ENCODE measurements around the gene CTBP1. TPM values are rescaled to one million over a fixed set of nuclear protein-coding genes. Genes with fewer than 3 reads are reported as not detected.

Gene CTBP1
- total and polyA plus RNA-seq, 2 of the 8 experiments (the other 6 are each of a cell fraction or from before 2014, with no cell fraction given), result 128 to 185 TPM

GRCh38 chr4:1260418-1261106 is 11.6 kb upstream of the CTBP1 start (continued):
- TF ChIP-seq CHD7 (IDR thresholded peaks at IDR 0.05; ENCODE audit: insufficient replicate concordance, low read length), result no peak
- TF ChIP-seq NRF1 (IDR thresholded peaks at IDR 0.05; ENCODE audit: low read depth, low read length), result no peak
- TF ChIP-seq PHF8 (conservative IDR thresholded peaks at IDR 0.05; ENCODE audit: low read depth, low read length), result no peak
- no peak for TF ChIP-seq HDAC2 (IDR thresholded peaks at IDR 0.05; ENCODE audit: borderline replicate concordance in 1 of 2, low read depth in 2 of 2, low read length in 2 of 2)
- TF ChIP-seq RAD21 (IDR thresholded peaks at IDR 0.05 in 1 of 2, conservative IDR thresholded peaks at IDR 0.05 in 1 of 2; ENCODE audit: low read depth in 2 of 2, low read length in 2 of 2), result no peak
- no peak for TF ChIP-seq SRF (IDR thresholded peaks at IDR 0.05; ENCODE audit: low read depth, low read length)
- no peak for TF ChIP-seq RBBP5 (IDR thresholded peaks at IDR 0.05; ENCODE audit: borderline replicate concordance, low read depth, low read length)
- no peak for TF ChIP-seq EP300 (IDR thresholded peaks at IDR 0.05; ENCODE audit: borderline replicate concordance in 1 of 2, low read depth in 2 of 2, low read length in 2 of 2)
- no peak for TF ChIP-seq SIRT6 (IDR thresholded peaks at IDR 0.05; ENCODE audit: low read length)
